Left renal cortex interstitium (tissue), 4 donors: ENCODE data around the gene CYP39A1. TPM values are rescaled to one million over a fixed set of nuclear protein-coding genes. Genes with fewer than 3 reads are reported as not detected.

ENCODE experiments used
- DNase-seq, 4 donors: peaks; one replicate each; pipeline ENCODE4 v3.0.0-alpha.2; 2013; ENCODE audit warnings: low read depth in 4 of 4, low spot score in 2 of 4, missing footprints in 1 of 4
- polyA plus RNA-seq, 4 donors: library from polyadenylated mRNA; unstranded; fragments of 120-200 nt; gene quantifications; one replicate each; pipeline ENCODE4 v1.2.1, GENCODE V29; 2013; ENCODE audit not compliant: insufficient read length in 4 of 4

Gene CYP39A1
- polyA plus RNA-seq, 4 donors, result 6.3 to 8.6 (median 7.5) TPM

- DNase-seq, result no peak
Measured at GRCh38 chr6:46605091-46605797, 47.4 kb downstream of the CYP39A1 start.

DNA sequence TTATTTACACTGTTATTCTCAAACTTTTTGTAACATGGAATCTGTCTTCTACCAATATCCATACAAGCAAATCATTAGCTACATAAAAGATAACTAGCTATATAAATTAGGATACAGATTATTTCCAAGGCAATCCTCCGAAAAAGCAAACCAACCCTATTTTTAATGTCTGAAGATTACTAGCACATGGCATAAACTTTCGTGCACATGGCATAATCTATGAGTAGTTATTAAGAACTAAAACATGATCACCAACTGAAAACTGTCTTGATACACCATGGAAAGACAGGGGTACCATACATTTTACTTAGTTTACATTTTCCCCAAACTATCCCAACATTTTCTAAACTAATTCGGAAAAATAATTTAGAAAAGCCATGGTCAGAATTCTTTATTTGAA is 54.4 kb downstream of the CYP39A1 start:
- no peak for DNase-seq

DNA sequence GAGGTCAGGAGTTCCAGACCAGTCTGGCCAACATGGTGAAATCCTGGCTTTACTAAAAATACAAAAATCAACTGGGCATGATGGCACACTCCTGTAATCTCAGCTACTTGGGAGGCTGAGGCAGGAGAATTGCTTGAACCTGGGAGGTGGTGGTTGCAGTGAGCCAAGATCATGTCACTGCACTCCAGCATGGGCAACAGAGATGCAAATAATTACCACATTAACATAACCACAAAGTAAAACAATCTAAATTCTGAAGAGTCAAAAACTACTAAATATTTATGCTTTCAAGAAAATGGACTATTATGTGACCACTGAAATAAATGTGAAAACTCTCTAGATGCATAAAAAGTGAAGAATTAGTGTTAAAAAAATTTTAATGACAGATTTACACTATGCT is 59.9 kb downstream of the CYP39A1 start:
- no peak for DNase-seq

- DNase-seq, result no peak
Measured at GRCh38 chr6:46592046-46592445, 60.6 kb downstream of the CYP39A1 start.

DNA sequence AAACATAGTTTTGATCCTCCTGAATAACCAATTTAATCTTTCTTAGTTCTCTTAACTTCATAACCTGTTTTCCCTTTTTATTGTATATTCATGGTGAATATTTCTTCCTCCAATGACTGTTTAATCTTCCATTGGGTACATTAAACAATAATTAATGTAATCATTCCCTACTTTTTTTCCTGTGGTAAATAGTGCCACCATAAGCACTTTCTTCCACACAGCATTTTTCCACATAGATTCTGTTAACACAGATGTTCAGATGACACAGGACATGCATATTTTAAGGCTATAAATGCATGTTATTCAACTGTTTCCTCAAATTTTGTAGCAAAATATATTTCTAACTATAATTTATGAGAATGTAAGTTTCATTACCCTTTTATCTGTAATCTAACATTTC is 61.9 kb downstream of the CYP39A1 start:
- no peak for DNase-seq

DNA sequence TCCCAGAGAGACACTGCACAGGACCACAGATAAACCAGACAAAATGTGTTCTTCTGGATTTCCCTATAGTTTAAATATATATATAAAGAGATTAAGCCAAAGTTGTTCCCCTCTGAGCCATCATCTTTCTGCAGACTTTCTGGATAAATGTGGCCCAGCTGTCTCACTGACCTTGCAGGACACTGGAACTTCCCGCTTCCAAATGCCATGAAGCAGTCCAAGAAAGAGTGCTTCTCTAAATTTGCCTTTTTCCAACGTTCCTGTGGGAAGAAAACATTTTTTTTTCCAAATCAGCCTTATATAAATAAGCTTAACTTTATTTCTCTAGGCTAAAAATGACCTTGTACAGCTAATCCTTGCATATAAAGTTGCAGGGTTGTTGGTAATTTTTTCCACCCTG is 65.7 kb downstream of the CYP39A1 start:
- DNase-seq, result no peak

DNA sequence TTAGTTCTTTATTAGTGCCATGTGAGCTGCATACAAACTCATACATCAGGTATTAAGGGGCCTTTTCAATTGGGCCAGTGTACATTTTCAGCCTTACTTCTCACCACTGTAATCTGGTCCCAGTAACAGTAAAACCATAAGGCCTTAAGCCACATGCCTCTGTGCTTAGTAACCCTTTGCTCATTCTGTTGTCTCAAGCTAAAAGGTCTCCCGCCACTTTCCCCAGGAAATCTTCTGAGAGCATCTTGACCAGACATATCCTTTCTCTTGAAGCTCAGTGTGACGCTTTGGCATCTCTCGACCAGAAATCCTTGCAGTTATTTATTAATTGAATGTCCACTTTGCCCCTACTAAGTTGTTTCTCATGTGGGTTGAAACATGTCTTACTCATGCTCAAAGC is 68.0 kb downstream of the CYP39A1 start:
- no peak for DNase-seq

- DNase-seq, result no peak
Measured at GRCh38 chr6:46583721-46584120, 68.9 kb downstream of the CYP39A1 start.

DNA sequence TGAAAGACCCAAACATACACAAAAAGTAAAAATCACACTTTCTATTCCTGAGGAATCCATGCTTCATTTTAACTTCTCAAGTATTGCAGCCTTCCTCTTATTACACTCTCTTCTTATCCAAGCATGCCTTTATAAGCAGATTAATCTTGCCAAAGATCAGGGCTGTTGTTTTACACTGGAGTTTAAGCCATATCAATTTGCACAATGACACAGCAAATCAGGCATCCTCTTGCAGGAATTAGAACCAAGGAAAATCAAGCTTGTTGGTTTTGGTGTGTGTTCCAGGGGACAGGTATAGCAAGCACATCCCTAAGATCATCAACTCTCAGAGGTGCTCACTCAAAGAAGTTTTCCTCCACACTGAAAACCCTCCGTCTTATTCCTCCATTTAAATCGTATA is 69.5 kb downstream of the CYP39A1 start:
- no peak for DNase-seq

- no peak for DNase-seq
Measured at GRCh38 chr6:46581459-46582177, 71.0 kb downstream of the CYP39A1 start.

- no peak for DNase-seq
Measured at GRCh38 chr6:46575530-46575929, 77.1 kb downstream of the CYP39A1 start.

DNA sequence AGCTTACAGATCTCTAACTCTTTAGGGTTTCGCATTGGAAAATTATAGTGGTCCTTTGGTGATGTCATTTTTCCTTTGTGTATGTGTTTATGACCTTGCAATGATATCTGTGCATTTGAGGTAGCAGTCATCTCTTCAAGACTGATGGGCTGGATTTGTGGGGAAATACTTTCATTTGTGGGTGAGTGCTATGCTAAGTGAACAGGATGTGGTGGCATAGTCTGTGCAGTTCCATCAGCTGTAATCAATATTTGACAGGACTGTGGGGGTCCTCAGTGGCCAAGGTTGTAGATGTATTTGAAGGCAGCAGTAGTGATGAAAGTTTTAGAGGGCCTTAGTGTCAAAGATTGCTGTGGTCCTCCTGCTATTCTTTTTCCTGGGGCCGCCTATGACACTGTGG is 79.5 kb downstream of the CYP39A1 start:
- no peak for DNase-seq

GRCh38 chr6:46565531-46565930 is 87.1 kb downstream of the CYP39A1 start:
- DNase-seq, result no peak

DNA sequence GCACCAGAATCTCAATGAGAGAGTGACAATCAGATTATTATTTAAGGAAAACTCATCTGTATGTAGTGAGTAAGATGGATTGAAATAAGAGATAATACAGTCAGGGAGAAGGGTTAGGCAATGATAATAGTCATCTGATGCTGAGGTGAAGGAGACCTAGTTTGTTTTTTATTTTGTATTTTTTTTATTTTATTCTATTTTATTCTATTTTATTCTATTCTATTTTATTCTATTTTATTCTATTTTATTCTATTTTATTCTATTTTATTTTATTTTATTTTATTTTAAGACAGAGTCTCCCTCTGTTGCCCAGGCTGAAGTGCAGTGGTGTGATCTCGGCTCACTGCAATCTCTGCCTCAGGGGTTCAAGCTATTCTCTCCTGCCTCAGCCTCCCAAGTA is 88.7 kb downstream of the CYP39A1 start:
- DNase-seq, result no peak

GRCh38 chr6:46556053-46556452 is 96.6 kb downstream of the CYP39A1 start:
- no peak for DNase-seq

DNA sequence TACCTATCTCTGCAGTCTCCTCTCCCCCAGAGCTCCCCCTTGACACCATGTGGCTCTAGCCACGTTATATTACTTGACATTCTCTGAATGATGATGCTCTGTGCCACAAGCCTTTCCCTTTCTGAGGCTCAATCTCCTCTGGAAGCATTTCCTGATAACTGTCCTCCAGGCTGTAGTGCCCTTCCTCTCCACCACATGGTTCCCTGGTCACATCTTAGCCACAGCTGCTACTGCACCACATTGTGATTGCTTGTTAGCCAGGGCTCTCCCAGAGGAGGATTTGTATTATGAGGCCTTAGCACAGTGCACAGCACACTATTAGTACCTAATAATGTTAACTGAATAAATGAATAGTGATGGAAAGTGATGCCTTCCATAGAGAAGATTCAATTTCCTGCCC is 97.5 kb downstream of the CYP39A1 start:
- no peak for DNase-seq

- no peak for DNase-seq
Measured at GRCh38 chr6:46549155-46549554, 103.5 kb downstream of the CYP39A1 start.

DNA sequence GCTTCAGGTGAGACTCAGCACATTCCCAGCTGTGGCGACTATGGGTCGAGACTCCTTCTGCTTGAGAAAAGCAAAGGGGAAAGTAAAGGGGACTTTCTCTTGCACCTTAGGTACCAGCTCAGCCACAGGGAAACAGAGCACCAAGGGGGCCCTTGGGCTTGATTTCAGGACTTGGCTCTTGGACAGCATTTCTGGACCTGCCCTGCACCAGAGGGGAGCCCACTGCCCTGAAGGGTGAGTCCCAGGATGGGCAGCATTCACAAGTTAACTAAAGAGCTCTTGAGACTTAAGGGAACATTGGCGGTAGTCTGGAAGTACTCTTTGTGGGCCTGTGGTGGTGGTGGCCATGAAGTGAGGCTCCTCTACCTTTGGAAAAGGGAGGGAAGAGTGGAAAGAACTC is 111.1 kb downstream of the CYP39A1 start:
- no peak for DNase-seq

GRCh38 chr6:46539866-46540265 is 112.8 kb downstream of the CYP39A1 start:
- peak in 2 of 4 donors; percentile 27 to 49 for DNase-seq

DNA sequence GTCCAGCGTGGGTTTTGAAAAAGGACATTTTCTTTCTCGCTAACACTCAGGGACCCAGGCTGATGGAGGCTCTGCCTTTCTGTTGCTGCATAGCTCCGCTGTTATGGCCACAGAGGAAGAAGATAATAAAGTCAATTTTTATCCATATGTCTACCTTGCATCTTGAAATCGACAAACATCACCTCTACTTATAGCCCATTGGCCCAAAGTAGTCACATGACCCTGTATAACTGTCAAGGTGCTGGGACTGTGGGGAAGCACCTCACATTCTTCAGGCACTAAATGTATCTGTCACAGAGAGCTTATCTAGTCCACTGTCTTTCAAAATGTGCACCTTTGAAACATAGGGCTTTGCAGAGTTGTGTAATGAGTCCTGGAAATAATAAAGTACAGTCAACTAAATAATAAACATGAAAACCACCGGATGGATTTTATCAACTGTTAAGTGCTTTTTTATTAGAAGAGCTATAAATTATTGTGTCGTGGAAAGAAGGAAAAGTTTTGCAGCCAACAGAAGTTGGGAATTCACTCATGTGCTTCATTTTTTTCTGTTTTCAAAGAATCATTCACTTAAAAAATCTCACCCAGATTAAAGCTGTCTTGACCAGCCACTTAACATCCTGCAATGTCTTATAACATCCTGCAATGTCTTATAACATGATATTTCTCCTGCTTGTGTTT is 113.7 kb downstream of the CYP39A1 start:
- peak in 2 of 4 donors; percentile 17 to 29 for DNase-seq

DNA sequence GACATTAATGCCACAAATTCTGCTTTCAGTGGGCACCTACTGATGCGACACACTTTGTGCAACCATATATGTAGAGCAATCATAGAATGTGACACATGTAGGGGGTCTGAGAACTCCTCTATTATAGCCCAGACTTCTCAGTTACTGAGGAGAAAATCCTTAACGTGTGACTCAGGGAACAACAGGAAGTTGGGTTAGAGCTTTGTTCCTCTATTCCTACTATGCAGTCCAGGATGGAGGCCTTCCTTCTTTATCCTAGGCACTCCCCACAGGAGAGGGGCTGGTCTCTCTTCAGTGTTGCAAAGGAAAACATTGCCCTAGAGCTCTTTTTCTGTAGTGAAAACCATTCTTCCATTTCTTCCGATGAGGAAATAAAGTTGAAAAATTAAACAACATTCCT is 121.7 kb downstream of the CYP39A1 start:
- DNase-seq, result no peak
